Epithelial cell of proximal tubule (primary cell): ENCODE measurements around the gene E2F4. TPM values are rescaled to one million over a fixed set of nuclear protein-coding genes. Genes with fewer than 3 reads are reported as not detected.

Source experiments
- DNase-seq: peaks from one replicate; pipeline ENCODE4 v3.0.0-alpha.2; 2011; ENCODE audit warnings: low read depth
- H3K4me3 ChIP-seq: 2 replicates; pipeline ENCODE4 v1.5.1; 2011; ENCODE audit warnings: low read depth, mild to moderate bottlenecking, low read length
- total RNA-seq: library from RNA; depleted of rRNA; stranded (reverse); fragments of >200 nt; gene quantifications from 2 replicates; pipeline ENCODE4 v1.2.3, GENCODE V29; 2015
- TF ChIP-seq, protein P1 (sequence below): conservative IDR thresholded peaks from 2 replicates; pipeline ENCODE4 v1.5.1; 2012; ENCODE audit warnings: low read depth, mild to moderate bottlenecking, low read length

E2F4 gene
- total RNA-seq, 1 donor from 2014 or later = 78.9 TPM

GRCh38 chr16:67238278-67238575 is 46.3 kb downstream of the E2F4 start:
- no peak overlapping the region for H3K4me3 ChIP-seq
- TF ChIP-seq, protein P1, sequence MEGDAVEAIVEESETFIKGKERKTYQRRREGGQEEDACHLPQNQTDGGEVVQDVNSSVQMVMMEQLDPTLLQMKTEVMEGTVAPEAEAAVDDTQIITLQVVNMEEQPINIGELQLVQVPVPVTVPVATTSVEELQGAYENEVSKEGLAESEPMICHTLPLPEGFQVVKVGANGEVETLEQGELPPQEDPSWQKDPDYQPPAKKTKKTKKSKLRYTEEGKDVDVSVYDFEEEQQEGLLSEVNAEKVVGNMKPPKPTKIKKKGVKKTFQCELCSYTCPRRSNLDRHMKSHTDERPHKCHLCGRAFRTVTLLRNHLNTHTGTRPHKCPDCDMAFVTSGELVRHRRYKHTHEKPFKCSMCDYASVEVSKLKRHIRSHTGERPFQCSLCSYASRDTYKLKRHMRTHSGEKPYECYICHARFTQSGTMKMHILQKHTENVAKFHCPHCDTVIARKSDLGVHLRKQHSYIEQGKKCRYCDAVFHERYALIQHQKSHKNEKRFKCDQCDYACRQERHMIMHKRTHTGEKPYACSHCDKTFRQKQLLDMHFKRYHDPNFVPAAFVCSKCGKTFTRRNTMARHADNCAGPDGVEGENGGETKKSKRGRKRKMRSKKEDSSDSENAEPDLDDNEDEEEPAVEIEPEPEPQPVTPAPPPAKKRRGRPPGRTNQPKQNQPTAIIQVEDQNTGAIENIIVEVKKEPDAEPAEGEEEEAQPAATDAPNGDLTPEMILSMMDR = no peak
- DNase-seq = no peak

DNA sequence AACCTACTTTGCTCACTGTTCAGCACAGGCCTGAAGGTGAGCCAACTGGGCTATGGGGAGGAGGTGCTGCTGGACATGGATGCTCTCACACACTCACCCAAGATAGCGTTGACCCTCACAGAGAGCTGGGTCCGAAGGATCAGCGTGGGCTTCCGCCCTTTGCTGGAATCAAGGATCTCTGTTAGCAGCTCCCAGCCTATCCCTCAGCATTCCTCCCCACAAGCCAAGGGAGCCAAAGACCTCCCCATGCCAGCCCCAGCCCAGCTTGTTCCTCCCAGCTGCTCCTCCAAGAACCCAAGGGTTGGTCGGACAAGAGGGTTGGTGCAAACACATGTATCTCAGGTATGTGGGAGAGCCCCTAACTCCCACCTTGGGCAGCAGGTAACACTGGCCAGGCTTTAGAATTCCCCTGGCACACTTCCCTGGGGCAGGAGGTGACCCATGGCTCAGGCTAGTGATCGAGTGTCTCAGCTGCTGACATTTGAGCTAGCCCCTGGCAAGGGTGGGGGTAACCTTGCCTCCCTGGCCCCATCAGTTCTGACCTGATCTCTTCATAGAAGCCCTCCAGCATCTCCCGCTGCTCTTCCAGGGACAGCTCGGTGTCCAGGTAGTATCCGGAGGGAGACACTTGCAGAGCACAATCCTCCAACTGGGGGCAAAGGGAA is 47.0 kb downstream of the E2F4 start:
- no peak overlapping the region for H3K4me3 ChIP-seq
- no peak for DNase-seq
- TF ChIP-seq, protein P1 = no peak

GRCh38 chr16:67240506-67240905 is 48.6 kb downstream of the E2F4 start:
- no peak for DNase-seq
- TF ChIP-seq, protein P1 = no peak
- no peak overlapping the region for H3K4me3 ChIP-seq

GRCh38 chr16:67241008-67241900 is 49.3 kb downstream of the E2F4 start:
- no peak overlapping the region for H3K4me3 ChIP-seq
- DNase-seq = no peak
- TF ChIP-seq, protein P1 = no peak

GRCh38 chr16:67242138-67242730 is 50.3 kb downstream of the E2F4 start:
- TF ChIP-seq, protein P1 = no peak
- no peak overlapping the region for H3K4me3 ChIP-seq
- no peak for DNase-seq

GRCh38 chr16:67243481-67243880 is 51.5 kb downstream of the E2F4 start:
- TF ChIP-seq, protein P1 = no peak
- H3K4me3 ChIP-seq = no peak overlapping the region
- DNase-seq = no peak
